ENCODE data around the gene RPRD1B.

- TF ChIP-seq, protein P1, sequence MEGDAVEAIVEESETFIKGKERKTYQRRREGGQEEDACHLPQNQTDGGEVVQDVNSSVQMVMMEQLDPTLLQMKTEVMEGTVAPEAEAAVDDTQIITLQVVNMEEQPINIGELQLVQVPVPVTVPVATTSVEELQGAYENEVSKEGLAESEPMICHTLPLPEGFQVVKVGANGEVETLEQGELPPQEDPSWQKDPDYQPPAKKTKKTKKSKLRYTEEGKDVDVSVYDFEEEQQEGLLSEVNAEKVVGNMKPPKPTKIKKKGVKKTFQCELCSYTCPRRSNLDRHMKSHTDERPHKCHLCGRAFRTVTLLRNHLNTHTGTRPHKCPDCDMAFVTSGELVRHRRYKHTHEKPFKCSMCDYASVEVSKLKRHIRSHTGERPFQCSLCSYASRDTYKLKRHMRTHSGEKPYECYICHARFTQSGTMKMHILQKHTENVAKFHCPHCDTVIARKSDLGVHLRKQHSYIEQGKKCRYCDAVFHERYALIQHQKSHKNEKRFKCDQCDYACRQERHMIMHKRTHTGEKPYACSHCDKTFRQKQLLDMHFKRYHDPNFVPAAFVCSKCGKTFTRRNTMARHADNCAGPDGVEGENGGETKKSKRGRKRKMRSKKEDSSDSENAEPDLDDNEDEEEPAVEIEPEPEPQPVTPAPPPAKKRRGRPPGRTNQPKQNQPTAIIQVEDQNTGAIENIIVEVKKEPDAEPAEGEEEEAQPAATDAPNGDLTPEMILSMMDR (conservative IDR thresholded peaks at IDR 0.05; ENCODE audit: low read length) = no peak
- TF ChIP-seq EZH2phosphoT487 (IDR thresholded peaks at IDR 0.05; ENCODE audit: borderline replicate concordance) = no peak
Measured at GRCh38 chr20:38112261-38112929, 78.8 kb downstream of the RPRD1B start.
